Ramos (cell line): ENCODE data around the gene SULT1A3.
"Not testable (repeated sequence)": the region's sequence is repeated elsewhere in the genome, so short reads cannot be mapped to it uniquely, and the experiment has no call there.

ENCODE experiments used
- in situ Hi-C: fragments of 300-500 bp; cut with MboI; formaldehyde crosslinking; loops from one replicate; pipeline ENCODE4 v1.14.3; 2022; ENCODE audit warnings: low sequenced_read_pairs; ENCODE audit not compliant: unreplicated experiment

The SULT1A3 gene

GRCh38 chr16:30199049-30199448 is at the start of gene SULT1A3:
SULT1A3 (plus strand) TSS chr16:30199255; CDS start chr16:30200729, 1,474 bp downstream.
- in situ Hi-C loops: not testable (repeated sequence)

- in situ Hi-C loops: no loop called here
Measured at GRCh38 chr16:30151091-30151490, 48.0 kb upstream of the SULT1A3 start.

GRCh38 chr16:30152517-30152916 is 46.5 kb upstream of the SULT1A3 start:
- in situ Hi-C loops: no loop called here

GRCh38 chr16:30155188-30155587 is 43.9 kb upstream of the SULT1A3 start:
- in situ Hi-C loops: no loop called here

GRCh38 chr16:30157214-30157613 is 41.8 kb upstream of the SULT1A3 start:
- in situ Hi-C loops: no loop called here

GRCh38 chr16:30163538-30163937 is 35.5 kb upstream of the SULT1A3 start:
- in situ Hi-C loops: no loop called here

- in situ Hi-C loops: no loop called here
Measured at GRCh38 chr16:30166202-30166902, 32.7 kb upstream of the SULT1A3 start.

GRCh38 chr16:30168746-30169145 is 30.3 kb upstream of the SULT1A3 start:
- in situ Hi-C loops: not testable (repeated sequence)

GRCh38 chr16:30169416-30169815 is 29.6 kb upstream of the SULT1A3 start:
- in situ Hi-C loops: not testable (repeated sequence)

- in situ Hi-C loops: not testable (repeated sequence)
Measured at GRCh38 chr16:30170145-30170544, 28.9 kb upstream of the SULT1A3 start.

- in situ Hi-C loops: no loop called here
Measured at GRCh38 chr16:30173054-30173453, 26.0 kb upstream of the SULT1A3 start.

GRCh38 chr16:30176876-30177275 is 22.2 kb upstream of the SULT1A3 start:
- in situ Hi-C loops: not testable (repeated sequence)

- in situ Hi-C loops: no loop called here
Measured at GRCh38 chr16:30179195-30179594, 19.9 kb upstream of the SULT1A3 start.

- in situ Hi-C loops: no loop called here
Measured at GRCh38 chr16:30179931-30180330, 19.1 kb upstream of the SULT1A3 start.

- in situ Hi-C loops: no loop called here
Measured at GRCh38 chr16:30180741-30181140, 18.3 kb upstream of the SULT1A3 start.

GRCh38 chr16:30183233-30184095 is 15.6 kb upstream of the SULT1A3 start, which contains the start of gene CORO1A:
CORO1A (plus strand) TSS chr16:30183602; CDS start chr16:30185210, 1,608 bp downstream.
- in situ Hi-C loops: no loop called here

- in situ Hi-C loops: no loop called here
Measured at GRCh38 chr16:30184096-30184890, 14.8 kb upstream of the SULT1A3 start.

- in situ Hi-C loops: no loop called here
Measured at GRCh38 chr16:30184891-30185682, 14.0 kb upstream of the SULT1A3 start.

- in situ Hi-C loops: no loop called here
Measured at GRCh38 chr16:30185683-30186421, 13.2 kb upstream of the SULT1A3 start.
